ENCODE results near the gene AGAP1. TPM values are rescaled to one million over a fixed set of nuclear protein-coding genes. Genes with fewer than 3 reads are reported as not detected.
A peak's percentile ranks its signal among the peaks of the same experiment; 100 is the strongest.
"Not testable (repeated sequence)": the region's sequence is repeated elsewhere in the genome, so short reads cannot be mapped to it uniquely, and the experiment has no call there.

AGAP1 gene
- total RNA-seq, 1 donor from 2014 or later: 9.0 TPM

DNA sequence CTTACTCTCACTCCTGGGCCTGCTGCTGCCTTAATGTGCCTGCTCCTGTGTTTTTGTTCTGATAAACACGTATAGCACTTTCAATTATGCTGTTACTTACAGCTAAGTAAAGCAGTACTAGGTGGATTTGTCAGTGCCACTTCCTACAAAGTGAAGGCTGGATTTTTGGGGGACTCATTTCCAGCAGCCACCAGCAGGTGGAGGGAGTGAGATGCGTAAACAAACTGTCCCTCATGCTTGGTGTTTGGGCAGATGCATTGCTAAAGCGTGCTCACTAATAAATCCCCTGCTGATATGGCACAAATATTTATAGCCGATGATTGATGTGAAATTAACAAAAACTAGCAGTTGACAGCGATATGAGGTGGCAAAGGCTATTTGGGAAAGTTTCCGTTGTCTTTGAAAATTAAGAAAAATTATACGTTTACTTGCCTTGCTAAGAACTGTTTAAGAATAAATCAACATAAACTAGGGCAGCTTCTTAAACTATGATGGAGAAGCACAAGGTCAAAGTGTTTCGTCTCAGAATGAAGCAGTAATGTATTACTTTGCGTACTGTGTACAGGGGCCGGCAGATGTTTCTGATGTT, 101.7 kb downstream of the AGAP1 start:
- DNase-seq: peak; percentile 87

- no peak for DNase-seq
These were observed 102.4 kb downstream of the AGAP1 start for GRCh38 chr2:235596272-235596671.

GRCh38 chr2:235597081-235597615, 103.3 kb downstream of the AGAP1 start:
- DNase-seq: no peak

GRCh38 chr2:235598026-235598425, 104.2 kb downstream of the AGAP1 start:
- no peak for DNase-seq

- DNase-seq: no peak
These were observed 105.0 kb downstream of the AGAP1 start for GRCh38 chr2:235598532-235599531.

DNA sequence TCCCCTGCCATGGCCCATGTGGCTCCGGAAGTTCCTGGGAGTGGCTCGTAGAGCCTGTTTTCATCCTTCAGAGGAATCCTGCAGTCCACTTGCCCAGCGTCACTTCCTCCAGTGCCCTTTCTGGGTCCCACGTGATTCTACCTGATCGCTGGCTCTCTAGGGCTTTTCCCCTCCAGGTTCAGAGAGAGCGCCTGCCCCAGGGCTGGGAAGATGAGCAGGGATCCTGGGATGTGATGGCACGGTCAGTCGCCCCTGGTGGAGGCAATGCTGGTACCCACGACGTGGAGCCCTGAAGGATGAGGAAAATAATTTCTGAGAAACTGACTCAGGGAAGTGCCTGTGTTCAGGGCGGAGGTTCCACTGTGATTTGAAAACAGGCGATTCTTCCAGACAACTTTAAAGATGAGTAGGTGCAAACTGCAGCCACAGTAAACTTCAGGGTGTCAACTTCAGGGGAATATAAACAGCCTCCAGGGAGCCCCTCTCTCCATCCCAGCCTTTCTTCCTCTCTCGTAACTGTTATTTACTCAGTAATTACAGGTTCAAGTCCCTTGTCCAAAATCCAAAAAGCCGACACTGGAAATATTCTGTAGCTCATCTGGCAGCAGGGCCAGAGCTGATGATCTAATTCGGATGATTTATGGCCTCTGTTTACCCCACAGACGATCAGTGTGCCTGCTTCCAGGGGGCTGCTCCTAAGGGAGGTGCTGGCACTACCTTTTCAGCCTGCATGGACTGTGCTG, 105.9 kb downstream of the AGAP1 start:
- no peak for DNase-seq

GRCh38 chr2:235600406-235600805, 106.6 kb downstream of the AGAP1 start:
- DNase-seq: no peak

GRCh38 chr2:235600926-235601325, 107.1 kb downstream of the AGAP1 start:
- no peak for DNase-seq

DNA sequence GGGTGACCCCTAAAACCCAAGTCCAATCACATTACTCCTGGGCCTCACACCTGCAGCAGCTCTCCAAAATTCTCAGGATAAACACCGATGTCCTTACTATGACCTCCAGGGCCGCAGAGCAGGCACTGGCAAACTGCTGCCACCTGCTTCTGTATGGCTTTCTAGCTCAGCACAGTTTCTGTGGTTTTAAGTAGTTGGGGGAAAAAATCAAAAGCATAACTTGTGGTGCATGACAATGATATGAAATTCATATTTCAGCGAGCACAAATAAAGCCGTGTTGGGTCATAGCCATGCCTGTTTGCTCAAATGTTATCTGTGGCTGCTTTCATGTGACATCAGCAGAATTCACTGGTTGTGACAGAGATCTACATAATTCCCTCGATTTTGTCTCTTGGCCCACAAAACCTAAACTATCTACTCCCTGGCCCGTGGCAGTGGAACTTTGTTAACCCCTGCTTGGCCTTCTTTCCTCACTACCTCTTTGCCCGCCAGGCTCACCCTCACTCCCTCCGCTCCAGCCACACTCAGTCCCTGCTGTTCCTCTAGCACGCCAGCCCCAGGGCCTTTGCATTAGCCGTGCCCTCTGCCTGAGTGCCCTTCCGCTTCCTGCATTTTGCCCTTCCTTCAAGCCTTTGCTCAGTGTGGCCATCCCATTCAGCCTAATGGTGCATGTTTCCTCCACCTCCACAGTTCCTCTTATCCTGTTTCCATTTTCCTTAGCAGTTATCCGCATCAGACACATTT, 108.3 kb downstream of the AGAP1 start:
- DNase-seq: no peak

GRCh38 chr2:235602971-235603370, 109.1 kb downstream of the AGAP1 start:
- not testable (repeated sequence) for DNase-seq

DNA sequence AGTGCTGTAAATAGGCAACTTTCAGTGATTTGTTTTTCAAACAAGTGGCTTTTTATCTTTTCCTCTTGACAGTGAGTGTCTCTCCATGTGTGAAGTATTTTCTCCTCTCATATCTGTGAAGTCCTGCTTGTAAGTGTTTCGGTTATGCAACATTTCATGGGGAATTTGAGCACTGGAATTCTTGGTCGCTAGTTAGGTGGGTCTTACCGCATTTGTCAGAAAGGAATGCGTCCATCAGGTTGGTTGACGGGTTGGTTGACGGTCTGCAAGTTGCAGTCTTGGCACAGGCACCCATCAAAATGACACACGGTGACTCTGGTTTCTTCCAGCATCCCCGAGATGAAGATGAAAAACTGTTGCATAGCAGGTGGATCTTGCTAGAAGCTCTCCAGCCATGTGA, 109.8 kb downstream of the AGAP1 start:
- no peak for DNase-seq

- DNase-seq: peak; percentile 59
These were observed 111.6 kb downstream of the AGAP1 start for GRCh38 chr2:235605312-235606003.

DNA sequence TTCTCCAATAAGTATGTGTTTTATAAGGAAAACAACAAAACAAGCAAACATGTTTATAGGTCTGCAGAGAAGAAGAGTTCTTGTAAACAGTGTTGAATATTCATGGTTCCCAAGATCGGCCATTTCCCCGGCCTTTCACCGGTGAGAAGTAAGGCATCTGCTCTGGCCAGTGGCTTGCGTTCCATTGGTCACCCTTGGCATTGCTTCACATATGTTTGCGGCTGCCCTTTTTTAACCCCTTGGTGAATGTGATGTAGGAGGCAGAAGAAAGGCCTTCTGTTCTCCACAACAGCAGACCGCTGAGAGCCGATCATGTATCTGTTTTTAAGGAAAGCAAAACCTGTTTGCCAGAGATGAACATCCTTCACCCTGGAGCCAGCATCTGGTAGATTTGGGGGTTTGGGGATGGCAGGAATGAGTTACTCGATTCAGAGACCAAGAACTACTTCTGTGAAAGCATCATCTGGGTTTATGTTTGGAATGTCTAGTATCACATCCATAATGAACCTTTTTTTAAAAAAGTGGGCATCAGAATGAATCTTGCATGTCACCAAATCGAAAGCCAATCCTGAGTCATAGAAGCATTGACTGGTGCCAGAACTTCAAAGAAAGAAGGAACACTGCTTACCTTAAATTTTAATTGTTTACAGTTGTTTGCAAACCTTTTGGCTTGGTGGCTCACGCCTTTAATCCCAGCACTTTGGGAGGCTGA, 112.3 kb downstream of the AGAP1 start:
- DNase-seq: no peak

DNA sequence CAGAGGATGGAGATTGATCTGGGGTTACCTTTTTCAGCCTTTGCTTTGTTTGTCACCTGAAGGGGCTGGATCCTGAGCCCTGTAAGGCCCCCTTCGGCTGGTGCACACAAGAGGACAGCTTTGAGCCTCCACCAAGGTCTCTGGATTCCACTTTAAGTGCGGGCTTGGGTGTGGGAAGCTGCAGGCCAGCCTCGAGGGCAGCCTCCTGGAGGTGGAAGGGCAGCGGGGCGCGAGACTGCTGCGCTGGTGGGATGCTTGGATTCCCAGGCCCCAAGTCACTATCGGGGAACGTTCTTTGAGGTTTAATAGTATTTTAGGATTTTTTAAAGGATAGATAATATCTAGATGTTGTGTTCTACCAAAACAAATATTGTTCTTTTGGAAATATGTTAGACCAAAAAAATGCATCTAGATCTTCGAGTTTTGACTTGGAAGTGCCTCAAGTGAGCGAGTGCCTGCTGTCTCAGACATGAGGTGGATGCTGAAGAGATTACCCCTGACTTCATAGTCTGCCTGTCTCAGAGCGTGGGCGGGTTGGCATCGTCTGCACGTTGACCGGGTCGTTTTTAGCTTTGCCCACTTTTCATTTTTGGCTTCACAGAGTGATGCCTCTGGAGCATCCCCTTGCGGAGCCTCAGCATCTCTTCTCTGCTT, 113.8 kb downstream of the AGAP1 start:
- DNase-seq: no peak

DNA sequence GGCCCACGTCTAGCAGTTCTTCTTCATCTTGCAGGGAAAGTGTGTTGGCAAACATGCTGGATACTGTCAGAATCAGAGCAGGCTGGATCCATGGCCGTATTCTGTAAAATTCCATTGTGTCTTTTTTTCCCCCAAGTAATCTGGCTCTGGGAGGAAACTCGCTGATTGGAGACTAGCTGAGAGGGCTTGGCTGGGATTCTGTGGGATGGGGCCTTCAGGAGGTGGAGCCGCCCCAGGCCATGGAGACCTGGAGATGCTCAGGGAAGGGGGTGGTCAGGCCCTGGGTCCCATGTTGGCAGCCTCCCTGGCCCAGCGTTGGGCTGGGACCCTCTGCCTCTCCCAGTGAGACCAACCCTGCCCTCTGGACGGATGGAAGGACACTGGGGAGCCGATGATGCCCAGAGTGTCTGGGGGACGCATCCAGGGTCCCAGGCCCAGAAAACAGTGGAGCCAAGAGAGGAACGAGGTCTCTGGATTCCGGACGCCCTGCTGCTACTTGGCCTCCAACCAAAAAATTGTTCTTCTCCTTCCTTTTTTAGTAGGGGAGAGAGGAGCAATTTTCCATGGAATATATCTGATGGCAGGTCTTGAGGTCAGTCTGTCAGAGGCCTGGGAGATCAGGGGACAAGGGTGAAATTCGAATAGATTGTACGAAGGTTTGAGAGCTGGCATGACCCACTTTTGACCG, 114.5 kb downstream of the AGAP1 start:
- DNase-seq: no peak

GRCh38 chr2:235609321-235609720, 115.5 kb downstream of the AGAP1 start:
- DNase-seq: no peak

- no peak for DNase-seq
These were observed 115.9 kb downstream of the AGAP1 start for GRCh38 chr2:235609746-235610145.

DNA sequence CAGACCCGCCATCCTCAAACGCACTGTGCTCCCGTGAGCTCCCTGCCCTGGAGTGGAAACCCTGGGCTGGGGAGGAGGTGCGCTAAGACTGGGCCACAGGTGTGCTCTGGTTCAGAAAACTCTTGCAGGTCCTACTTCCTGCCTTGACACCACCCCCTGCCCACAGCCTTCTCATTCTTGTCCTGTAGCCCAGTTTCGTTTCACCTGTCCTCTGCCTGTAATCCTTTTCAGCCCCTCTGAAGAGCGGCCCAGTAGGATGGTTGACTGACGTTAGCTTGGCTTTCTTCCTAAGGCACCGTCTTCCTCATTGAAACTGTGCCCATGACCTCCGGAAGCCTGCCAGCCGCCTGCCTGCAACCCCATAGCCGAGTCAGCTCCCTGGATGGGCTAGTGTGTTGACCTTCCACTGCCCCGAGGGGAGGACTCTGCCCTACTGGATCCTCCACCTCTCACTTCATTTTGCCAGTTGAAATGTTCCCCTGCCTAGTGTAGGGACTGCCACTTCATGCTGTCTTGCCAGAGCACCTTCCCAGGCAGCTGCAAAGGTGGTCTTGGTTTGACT, 116.9 kb downstream of the AGAP1 start:
- no peak for DNase-seq

DNA sequence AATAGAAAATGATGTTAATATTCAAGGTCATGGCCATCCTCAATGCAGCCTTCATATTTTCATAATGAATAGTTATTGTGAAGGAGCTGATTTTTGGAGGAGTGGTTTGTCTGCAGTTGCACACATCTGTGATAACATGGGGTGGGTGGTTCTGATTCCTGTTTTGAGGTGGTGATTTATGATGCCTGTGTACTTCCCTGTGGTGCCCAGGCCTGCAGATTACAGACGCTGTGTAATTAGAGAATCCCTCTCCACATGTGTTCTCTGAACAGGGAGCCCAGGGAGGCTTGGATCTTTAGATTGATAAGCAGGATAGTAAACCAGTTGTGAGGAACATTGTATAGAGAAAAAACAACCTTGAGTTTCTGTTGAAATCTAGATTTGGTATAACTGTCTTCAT, 117.5 kb downstream of the AGAP1 start:
- no peak for DNase-seq
